Choroid plexus epithelial cell (primary cell): ENCODE measurements around the gene SF3B6.
A peak's percentile ranks its signal among the peaks of the same experiment; 100 is the strongest.

Experiments
- DNase-seq: peaks from one replicate; pipeline ENCODE4 v3.0.0-alpha.2; 2010; ENCODE audit warnings: low read depth
- H3K4me3 ChIP-seq: 2 replicates; pipeline ENCODE4 v1.5.1; 2011; ENCODE audit warnings: low read depth, mild to moderate bottlenecking, control low read depth, low read length, moderate library complexity
- TF ChIP-seq, protein P1 (sequence below): conservative IDR thresholded peaks from 2 replicates; pipeline ENCODE4 v1.5.1; 2011; ENCODE audit warnings: low read depth, mild to moderate bottlenecking, control low read depth, inconsistent platforms, low read length, moderate library complexity

The SF3B6 gene

DNA sequence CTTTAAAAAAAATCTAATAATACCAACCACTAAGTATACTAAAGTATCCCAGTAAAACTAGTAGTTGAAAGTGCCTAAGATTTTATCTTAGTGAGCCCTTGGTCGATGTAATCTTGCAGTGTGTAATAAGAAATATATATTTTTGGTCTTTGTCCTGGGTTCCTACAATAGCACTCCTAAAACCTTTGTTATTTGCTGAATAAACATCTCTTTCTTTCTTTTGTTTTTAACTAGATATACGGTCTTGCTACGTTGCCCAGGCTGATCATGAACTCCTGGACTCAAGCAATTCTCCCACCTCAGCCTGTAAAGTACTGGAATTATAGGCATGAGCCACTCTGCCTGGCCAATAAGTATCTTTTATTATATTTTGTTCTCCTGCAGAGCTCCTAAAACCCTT is 10.9 kb upstream of the SF3B6 start:
- TF ChIP-seq, protein P1, sequence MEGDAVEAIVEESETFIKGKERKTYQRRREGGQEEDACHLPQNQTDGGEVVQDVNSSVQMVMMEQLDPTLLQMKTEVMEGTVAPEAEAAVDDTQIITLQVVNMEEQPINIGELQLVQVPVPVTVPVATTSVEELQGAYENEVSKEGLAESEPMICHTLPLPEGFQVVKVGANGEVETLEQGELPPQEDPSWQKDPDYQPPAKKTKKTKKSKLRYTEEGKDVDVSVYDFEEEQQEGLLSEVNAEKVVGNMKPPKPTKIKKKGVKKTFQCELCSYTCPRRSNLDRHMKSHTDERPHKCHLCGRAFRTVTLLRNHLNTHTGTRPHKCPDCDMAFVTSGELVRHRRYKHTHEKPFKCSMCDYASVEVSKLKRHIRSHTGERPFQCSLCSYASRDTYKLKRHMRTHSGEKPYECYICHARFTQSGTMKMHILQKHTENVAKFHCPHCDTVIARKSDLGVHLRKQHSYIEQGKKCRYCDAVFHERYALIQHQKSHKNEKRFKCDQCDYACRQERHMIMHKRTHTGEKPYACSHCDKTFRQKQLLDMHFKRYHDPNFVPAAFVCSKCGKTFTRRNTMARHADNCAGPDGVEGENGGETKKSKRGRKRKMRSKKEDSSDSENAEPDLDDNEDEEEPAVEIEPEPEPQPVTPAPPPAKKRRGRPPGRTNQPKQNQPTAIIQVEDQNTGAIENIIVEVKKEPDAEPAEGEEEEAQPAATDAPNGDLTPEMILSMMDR = no peak
- no peak overlapping the region for H3K4me3 ChIP-seq
- DNase-seq = no peak

DNA sequence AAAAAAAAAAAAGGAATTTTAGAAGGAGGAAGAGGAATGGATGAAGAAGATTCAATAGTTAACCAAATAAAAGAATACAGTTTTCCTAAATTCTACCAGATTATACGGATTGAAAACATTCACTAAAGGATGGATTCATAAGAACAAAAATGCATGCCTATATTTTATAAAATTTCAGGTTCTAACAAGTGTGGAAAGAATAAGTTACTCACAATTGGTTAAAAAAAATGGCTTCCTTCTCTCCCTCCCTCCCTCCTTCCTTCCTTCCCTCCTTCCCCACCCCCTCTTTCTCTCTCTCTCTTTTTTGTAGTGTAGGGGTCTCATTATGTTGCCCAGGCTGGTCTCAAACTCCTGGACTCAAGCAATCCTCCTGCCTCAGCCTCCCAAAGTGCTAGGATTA is 10.1 kb upstream of the SF3B6 start:
- TF ChIP-seq, protein P1 = no peak
- no peak overlapping the region for H3K4me3 ChIP-seq

DNA sequence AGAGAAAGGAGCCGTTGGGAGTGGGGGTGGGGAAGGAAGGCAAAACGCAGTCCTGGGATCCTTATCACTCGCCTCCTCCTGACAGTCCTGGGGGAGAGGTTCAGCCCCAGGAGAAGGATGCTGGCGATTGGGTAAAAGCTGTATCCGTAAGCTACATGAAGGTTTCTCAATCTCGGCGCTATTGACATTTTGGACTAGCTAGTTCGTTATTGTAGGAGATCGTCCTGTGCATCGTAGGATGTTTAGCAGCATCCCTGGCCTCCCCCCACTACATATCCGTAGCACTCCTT is 9.0 kb upstream of the SF3B6 start:
- H3K4me3 ChIP-seq = peak overlapping the region; percentile 77
- peak; percentile 48 for DNase-seq
- TF ChIP-seq, protein P1 = no peak

More for the DNA sequence above, 10.1 kb upstream of the SF3B6 start:
- DNase-seq = no peak

DNA sequence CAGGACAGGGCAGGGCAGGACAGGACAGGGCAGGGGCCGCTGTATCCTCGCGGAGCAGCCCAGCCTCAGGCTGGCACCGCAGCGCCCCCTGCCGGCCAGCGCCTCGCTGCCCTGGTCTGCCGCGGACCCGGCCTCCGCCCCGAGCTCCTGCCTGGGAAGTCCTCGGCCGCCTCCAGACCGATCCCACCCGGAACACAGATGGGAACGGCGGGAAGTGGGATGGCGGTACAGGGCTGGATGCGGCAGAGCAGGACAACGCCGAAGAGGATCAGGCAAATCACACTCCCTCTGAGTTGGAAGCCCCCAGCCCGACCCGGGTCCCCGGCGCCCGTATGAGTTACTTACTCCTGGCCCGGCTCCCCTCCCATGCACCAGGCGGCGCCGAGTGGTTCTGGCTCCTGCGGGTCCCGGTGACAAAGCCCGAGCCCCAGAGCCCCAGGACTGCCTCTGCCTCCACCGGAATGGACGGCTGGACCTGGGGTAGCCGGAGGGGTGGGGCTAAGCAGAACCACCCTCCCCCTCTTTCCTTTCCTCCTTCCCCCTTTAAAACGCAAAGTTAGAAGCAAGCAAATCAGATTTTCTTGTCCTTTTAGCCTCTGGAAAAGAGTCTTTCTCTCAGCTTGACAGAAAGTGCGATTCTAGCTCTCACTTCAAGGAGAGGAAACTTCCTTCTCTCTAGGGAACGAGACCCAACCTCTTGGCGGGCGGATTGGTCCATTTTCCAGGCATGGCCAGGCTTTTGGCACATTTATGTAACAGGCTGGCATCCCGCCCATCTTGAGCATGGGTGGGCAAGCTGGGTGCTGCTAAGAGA is 8.5 kb upstream of the SF3B6 start, which contains the start of gene TP53I3:
Gene TP53I3, minus strand, starts transcription at position 449 of the 814 bp plus-strand sequence. CDS start 508 bp downstream, outside the sequence.
- TF ChIP-seq, protein P1 = peak; percentile 41
- peak; percentile 90 for DNase-seq

DNA sequence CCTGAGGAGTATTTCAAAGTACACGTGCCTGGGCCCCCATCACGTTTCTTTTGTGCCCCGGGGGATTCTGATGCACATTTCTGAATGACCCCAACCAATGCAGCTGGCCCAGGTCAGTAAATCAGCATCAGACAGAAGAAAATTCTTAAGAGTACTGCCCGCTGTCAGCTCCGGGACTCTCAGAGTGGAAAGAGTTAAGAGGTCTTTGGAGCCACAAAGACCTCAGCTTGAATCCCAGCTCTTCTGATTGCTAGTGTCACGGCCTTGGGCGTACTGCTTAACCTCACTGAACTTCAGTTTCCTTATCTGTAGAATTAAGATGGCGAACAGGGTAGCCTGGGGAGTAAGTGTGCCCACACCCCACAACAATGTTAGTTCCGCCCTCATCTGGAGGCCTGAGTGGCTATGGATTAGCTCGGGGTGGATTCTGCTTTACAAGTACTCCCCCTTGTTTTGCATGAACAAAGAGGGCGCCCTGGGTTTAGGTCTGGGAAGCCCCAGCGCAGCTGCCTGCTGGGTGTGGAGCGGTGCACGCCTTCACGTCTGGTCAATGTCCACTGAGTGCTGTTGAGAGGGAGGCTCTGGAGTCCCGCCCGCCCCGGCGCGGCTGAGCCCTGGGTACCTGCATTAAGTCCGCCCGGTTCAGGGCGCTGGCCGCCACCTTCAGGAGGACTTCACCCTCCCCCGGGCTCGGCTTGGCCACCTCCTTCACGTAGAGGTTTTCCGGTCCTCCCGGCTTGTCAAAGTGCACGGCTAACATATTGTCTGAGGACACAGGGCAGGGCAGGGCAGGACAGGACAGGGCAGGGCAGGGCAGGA is 7.7 kb upstream of the SF3B6 start:
- TF ChIP-seq, protein P1 = peak; percentile 28
- DNase-seq = peak; percentile 84
- H3K4me3 ChIP-seq = peak overlapping the region; percentile 77

More for the DNA sequence above, 8.5 kb upstream of the SF3B6 start, which contains the start of gene TP53I3:
- peak within 1 kb of the TSS; percentile 77 for H3K4me3 ChIP-seq

DNA sequence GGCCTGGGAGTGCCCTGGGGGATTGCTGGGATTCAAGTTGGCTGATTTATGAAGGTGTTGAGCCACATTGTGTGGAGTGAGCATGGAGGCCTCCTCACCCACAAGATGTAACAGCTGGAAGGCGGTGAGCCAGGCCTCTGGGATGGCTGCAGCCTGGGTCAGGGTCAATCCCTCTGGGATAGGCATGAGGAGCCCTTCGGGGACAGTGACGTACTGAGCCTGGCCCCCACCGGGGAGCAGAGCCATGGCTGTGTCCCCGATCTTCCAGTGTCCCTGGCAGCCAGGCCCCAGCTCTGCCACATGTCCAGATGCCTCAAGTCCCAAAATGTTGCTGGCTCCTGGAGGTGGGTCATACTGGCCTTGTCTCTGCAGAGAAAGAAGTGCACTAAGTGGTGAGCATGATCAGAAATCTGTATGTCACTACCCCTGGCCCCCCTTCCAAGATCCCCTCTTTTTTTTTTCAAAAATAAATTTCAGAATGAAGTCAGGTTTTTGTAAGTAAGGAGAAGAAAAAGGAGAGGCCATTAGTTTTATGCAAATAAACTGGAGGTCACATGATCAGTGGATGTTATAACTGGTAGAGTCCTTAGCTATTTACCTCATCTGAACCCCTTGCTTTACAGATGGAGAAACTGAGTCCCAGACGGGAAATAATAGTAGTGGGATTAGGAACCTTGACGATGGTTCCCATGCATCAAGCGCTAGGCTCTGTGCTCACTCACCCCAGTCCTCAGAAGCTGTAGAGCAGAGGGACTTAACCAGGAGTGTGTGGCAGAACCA is 6.9 kb upstream of the SF3B6 start:
- no peak for DNase-seq
- TF ChIP-seq, protein P1 = no peak
- peak overlapping the region; percentile 77 for H3K4me3 ChIP-seq
